Measurements from ENCODE around the gene HYAL3. TPM values are rescaled to one million over a fixed set of nuclear protein-coding genes. Genes with fewer than 3 reads are reported as not detected.

The HYAL3 gene
- total RNA-seq, 1 experiment from 2014 or later: 2.9 TPM

DNA sequence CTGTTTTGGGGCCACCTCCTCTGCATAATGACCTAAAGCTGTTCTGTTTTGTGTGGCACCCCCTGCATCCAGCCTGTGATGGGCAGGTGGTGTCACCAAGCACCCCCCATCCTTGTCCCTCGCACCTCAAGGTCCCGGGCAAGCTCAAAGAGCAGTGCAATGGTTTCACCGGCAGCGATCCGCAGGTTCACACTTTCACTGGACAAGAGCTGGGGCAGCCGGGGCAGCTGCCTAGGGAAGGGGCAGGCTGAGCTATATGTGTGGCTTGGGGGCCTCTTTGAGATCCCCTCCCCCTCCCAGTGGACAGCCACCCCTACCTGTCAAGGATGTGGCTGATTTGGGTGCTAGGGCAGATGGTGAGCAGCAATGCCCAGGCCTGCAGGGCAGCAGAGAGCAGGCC is 10.1 kb downstream of the HYAL3 start:
- ATAC-seq: no peak
- POLR2A ChIA-PET: interaction anchor here (0.9 kb wide), 1 partner anchor 9 kb away, joined by 3 read pairs; no protein-coding TSS in a partner anchor
- H3K4me1 Mint-ChIP-seq: peaks cover 12% of the 10 kb centered on the region
- CTCF ChIA-PET: interaction anchor here (0.6 kb wide), 1 partner anchor 62 kb away, joined by 3 read pairs; no protein-coding TSS in a partner anchor
- no peak for TF ChIP-seq CBFB (CRISPR knock-in tag; IDR thresholded peaks at IDR 0.05; ENCODE audit: low read depth)
- TF ChIP-seq, protein P1, sequence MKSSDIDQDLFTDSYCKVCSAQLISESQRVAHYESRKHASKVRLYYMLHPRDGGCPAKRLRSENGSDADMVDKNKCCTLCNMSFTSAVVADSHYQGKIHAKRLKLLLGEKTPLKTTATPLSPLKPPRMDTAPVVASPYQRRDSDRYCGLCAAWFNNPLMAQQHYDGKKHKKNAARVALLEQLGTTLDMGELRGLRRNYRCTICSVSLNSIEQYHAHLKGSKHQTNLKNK (CRISPR knock-in tag; IDR thresholded peaks at IDR 0.05): no peak
- TF ChIP-seq, protein P2, sequence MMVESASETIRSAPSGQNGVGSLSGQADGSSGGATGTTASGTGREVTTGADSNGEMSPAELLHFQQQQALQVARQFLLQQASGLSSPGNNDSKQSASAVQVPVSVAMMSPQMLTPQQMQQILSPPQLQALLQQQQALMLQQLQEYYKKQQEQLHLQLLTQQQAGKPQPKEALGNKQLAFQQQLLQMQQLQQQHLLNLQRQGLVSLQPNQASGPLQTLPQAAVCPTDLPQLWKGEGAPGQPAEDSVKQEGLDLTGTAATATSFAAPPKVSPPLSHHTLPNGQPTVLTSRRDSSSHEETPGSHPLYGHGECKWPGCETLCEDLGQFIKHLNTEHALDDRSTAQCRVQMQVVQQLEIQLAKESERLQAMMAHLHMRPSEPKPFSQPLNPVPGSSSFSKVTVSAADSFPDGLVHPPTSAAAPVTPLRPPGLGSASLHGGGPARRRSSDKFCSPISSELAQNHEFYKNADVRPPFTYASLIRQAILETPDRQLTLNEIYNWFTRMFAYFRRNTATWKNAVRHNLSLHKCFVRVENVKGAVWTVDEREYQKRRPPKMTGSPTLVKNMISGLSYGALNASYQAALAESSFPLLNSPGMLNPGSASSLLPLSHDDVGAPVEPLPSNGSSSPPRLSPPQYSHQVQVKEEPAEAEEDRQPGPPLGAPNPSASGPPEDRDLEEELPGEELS (CRISPR knock-in tag; IDR thresholded peaks at IDR 0.05): no peak
- TF ChIP-seq GABPB1 (CRISPR knock-in tag; IDR thresholded peaks at IDR 0.05): no peak
- no peak for TF ChIP-seq OVOL2 (CRISPR knock-in tag; IDR thresholded peaks at IDR 0.05; ENCODE audit: borderline replicate concordance)
- no peak for TF ChIP-seq JUN (CRISPR knock-in tag; IDR thresholded peaks at IDR 0.05)
- TF ChIP-seq KAT7 (CRISPR knock-in tag; IDR thresholded peaks at IDR 0.05; ENCODE audit: borderline replicate concordance): no peak
- no peak for TF ChIP-seq NFATC4 (CRISPR knock-in tag; IDR thresholded peaks at IDR 0.05)
- TF ChIP-seq, protein P3, sequence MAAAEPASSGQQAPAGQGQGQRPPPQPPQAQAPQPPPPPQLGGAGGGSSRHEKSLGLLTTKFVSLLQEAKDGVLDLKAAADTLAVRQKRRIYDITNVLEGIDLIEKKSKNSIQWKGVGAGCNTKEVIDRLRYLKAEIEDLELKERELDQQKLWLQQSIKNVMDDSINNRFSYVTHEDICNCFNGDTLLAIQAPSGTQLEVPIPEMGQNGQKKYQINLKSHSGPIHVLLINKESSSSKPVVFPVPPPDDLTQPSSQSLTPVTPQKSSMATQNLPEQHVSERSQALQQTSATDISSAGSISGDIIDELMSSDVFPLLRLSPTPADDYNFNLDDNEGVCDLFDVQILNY (CRISPR knock-in tag; IDR thresholded peaks at IDR 0.05): no peak
- TF ChIP-seq ZBTB21 (CRISPR knock-in tag; IDR thresholded peaks at IDR 0.05; ENCODE audit: borderline replicate concordance): no peak
- no peak for TF ChIP-seq ZNF263 (CRISPR knock-in tag; IDR thresholded peaks at IDR 0.05; ENCODE audit: low read depth)
- no peak for TF ChIP-seq RELA (CRISPR knock-in tag; IDR thresholded peaks at IDR 0.05; ENCODE audit: borderline replicate concordance)
- no peak for TF ChIP-seq MXD4 (CRISPR knock-in tag; IDR thresholded peaks at IDR 0.05; ENCODE audit: borderline replicate concordance)
- TF ChIP-seq ELF4 (CRISPR knock-in tag; IDR thresholded peaks at IDR 0.05; ENCODE audit: low read depth): no peak
- TF ChIP-seq HMGA2 (CRISPR knock-in tag; IDR thresholded peaks at IDR 0.05): no peak
- no peak for TF ChIP-seq TCF7 (CRISPR knock-in tag; IDR thresholded peaks at IDR 0.05; ENCODE audit: low read depth)
- no peak for TF ChIP-seq NR2C2 (CRISPR knock-in tag; IDR thresholded peaks at IDR 0.05)
- peaks cover 21% of the 10 kb centered on the region for H3K36me3 Mint-ChIP-seq
- no peak overlapping the region for H3K27ac Mint-ChIP-seq
- no peak for DNase-seq (ENCODE audit: low spot score)
- no peaks in the 10 kb centered on the region for H3K9me3 Mint-ChIP-seq
- H3K27me3 Mint-ChIP-seq (ENCODE audit: low read depth): no peaks in the 10 kb centered on the region; the same call in 1 of the 2 replicates
- no peak overlapping the region for H3K4me3 Mint-ChIP-seq

DNA sequence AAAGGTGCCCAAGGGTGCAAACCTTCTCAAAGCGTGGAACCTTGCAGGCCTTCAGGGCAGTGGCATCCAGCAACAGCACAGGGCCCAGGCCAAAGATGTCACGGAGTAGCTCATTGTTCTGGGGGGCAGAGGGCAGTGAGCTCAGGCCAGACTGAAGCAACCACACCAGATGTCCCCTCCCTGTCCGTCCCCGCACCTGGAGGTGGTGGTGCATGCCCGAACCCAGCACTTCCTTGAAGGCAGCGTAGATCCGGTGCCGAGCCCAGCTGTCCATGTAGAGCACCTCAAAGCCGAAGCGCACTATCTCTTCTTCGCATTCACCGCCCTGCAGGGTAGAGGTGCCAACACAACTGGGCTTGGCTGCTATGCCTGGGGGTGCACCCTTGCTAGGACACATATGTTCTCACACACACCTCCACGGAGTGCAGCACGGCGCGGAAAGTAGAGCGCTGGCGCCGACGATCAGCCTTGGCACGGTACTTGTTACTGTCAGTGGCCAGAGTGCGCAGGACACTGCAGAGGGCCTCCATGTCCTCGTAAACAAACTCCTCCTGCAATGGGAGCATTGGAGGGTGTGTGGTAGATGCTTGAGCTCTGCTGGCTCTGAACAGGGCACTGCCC is 10.7 kb downstream of the HYAL3 start:
- H3K27ac Mint-ChIP-seq: no peak overlapping the region
- H3K36me3 Mint-ChIP-seq: peaks cover 21% of the 10 kb centered on the region
- DNase-seq (ENCODE audit: low spot score) (no peak), ATAC-seq (no peak)
- no peaks in the 10 kb centered on the region; the same call in 1 of the 2 replicates for H3K27me3 Mint-ChIP-seq (ENCODE audit: low read depth)
- ChIA-PET POLR2A (no interaction called here), CTCF (no interaction called here)
- H3K9me3 Mint-ChIP-seq: no peaks in the 10 kb centered on the region
- peaks cover 12% of the 10 kb centered on the region for H3K4me1 Mint-ChIP-seq
- H3K4me3 Mint-ChIP-seq: no peak overlapping the region
- no peak for TF ChIP-seq NR3C1 (CRISPR knock-in tag; conservative IDR thresholded peaks at IDR 0.05; ENCODE audit: low read depth)
- TF ChIP-seq, protein P4, sequence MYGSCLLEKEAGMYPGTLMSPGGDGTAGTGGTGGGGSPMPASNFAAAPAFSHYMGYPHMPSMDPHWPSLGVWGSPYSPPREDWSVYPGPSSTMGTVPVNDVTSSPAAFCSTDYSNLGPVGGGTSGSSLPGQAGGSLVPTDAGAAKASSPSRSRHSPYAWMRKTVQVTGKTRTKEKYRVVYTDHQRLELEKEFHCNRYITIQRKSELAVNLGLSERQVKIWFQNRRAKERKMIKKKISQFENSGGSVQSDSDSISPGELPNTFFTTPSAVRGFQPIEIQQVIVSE (CRISPR knock-in tag; IDR thresholded peaks at IDR 0.05; ENCODE audit: borderline replicate concordance): no peak
- TF ChIP-seq, protein P5, sequence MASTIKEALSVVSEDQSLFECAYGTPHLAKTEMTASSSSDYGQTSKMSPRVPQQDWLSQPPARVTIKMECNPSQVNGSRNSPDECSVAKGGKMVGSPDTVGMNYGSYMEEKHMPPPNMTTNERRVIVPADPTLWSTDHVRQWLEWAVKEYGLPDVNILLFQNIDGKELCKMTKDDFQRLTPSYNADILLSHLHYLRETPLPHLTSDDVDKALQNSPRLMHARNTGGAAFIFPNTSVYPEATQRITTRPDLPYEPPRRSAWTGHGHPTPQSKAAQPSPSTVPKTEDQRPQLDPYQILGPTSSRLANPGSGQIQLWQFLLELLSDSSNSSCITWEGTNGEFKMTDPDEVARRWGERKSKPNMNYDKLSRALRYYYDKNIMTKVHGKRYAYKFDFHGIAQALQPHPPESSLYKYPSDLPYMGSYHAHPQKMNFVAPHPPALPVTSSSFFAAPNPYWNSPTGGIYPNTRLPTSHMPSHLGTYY (CRISPR knock-in tag; IDR thresholded peaks at IDR 0.05): no peak
- TF ChIP-seq GTF2I (CRISPR knock-in tag; conservative IDR thresholded peaks at IDR 0.05): no peak
- no peak for TF ChIP-seq TCF7 (CRISPR knock-in tag; IDR thresholded peaks at IDR 0.05; ENCODE audit: low read depth)
- no peak for TF ChIP-seq MYBL2 (CRISPR knock-in tag; IDR thresholded peaks at IDR 0.05)
- no peak for TF ChIP-seq ZNF423 (CRISPR knock-in tag; IDR thresholded peaks at IDR 0.05)
- TF ChIP-seq, protein P6, sequence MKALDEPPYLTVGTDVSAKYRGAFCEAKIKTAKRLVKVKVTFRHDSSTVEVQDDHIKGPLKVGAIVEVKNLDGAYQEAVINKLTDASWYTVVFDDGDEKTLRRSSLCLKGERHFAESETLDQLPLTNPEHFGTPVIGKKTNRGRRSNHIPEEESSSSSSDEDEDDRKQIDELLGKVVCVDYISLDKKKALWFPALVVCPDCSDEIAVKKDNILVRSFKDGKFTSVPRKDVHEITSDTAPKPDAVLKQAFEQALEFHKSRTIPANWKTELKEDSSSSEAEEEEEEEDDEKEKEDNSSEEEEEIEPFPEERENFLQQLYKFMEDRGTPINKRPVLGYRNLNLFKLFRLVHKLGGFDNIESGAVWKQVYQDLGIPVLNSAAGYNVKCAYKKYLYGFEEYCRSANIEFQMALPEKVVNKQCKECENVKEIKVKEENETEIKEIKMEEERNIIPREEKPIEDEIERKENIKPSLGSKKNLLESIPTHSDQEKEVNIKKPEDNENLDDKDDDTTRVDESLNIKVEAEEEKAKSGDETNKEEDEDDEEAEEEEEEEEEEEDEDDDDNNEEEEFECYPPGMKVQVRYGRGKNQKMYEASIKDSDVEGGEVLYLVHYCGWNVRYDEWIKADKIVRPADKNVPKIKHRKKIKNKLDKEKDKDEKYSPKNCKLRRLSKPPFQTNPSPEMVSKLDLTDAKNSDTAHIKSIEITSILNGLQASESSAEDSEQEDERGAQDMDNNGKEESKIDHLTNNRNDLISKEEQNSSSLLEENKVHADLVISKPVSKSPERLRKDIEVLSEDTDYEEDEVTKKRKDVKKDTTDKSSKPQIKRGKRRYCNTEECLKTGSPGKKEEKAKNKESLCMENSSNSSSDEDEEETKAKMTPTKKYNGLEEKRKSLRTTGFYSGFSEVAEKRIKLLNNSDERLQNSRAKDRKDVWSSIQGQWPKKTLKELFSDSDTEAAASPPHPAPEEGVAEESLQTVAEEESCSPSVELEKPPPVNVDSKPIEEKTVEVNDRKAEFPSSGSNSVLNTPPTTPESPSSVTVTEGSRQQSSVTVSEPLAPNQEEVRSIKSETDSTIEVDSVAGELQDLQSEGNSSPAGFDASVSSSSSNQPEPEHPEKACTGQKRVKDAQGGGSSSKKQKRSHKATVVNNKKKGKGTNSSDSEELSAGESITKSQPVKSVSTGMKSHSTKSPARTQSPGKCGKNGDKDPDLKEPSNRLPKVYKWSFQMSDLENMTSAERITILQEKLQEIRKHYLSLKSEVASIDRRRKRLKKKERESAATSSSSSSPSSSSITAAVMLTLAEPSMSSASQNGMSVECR (CRISPR knock-in tag; IDR thresholded peaks at IDR 0.05; ENCODE audit: borderline replicate concordance): no peak
- TF ChIP-seq GRHL2 (CRISPR knock-in tag; IDR thresholded peaks at IDR 0.05; ENCODE audit: insufficient replicate concordance, severe bottlenecking): no peak
- no peak for TF ChIP-seq EMX1 (CRISPR knock-in tag; IDR thresholded peaks at IDR 0.05)
- no peak for TF ChIP-seq ATF1 (CRISPR knock-in tag; IDR thresholded peaks at IDR 0.05)
